Measurements from ENCODE around the gene RAC3.
A peak's percentile ranks its signal among the peaks of the same experiment; 100 is the strongest.

- no peak for TF ChIP-seq CTCF (IDR thresholded peaks at IDR 0.05)
- TF ChIP-seq POLR2A (IDR thresholded peaks at IDR 0.05): peak in 1 of 4 donors; percentile 20
Measured at GRCh38 chr17:82065638-82066303, 34.3 kb downstream of the RAC3 start, which contains the start of gene DUS1L.

Measured in esophagus squamous epithelium (tissue), 4 donors.